T-cell (primary cell): ENCODE results near the gene GABRD. TPM values are rescaled to one million over a fixed set of nuclear protein-coding genes. Genes with fewer than 3 reads are reported as not detected.

Experiments used
- ATAC-seq, 4 experiments: fragments of 200-7000 bp in 3 of 4; fragments of 150-1000 bp in 1 of 4; cut with Tn5 transposase; replicated peaks in 1 of 4; 1 replicate in 3 of 4; 2 replicates in 1 of 4; pipeline ENCODE4 v1.10.0; 2021; ENCODE audit warnings: moderate library complexity in 3 of 4, mild to moderate bottlenecking in 2 of 4, moderate number of reproducible peaks in 1 of 4
- CTCF ChIA-PET, 2 donors: fragments of 300-600 bp; sonication (Branson Sonifier 250); formaldehyde crosslinking; loops; one replicate each; lab custom pipeline; 2022; ENCODE audit warnings: antibody characterized with exemption in 2 of 2; lab: Charles Lee
- POLR2A ChIA-PET, 2 donors: fragments of 300-600 bp; sonication (Branson Sonifier 250); formaldehyde crosslinking; loops; one replicate each; lab custom pipeline; 2022; ENCODE audit warnings: antibody characterized with exemption in 2 of 2; lab: Charles Lee
- DNase-seq, 35 experiments: peaks; one replicate each; pipeline versions ENCODE4 v3.0.0 to v3.0.0-alpha.2; 2013 to 2023
- H3K27ac ChIP-seq: one replicate; pipeline ENCODE4 v1.5.1; 2013; ENCODE audit warnings: low read length
- H3K27me3 ChIP-seq, 2 experiments: replicated peaks in 1 of 2; 1 replicate in 1 of 2; 2 replicates in 1 of 2; pipeline versions ENCODE4 v1.6.1 to v1.7.0; 2013; ENCODE audit warnings: low read length in 1 of 2, mixed read lengths in 1 of 2; ENCODE audit not compliant: control insufficient read depth in 2 of 2, insufficient read depth in 2 of 2; ENCODE audit errors: extremely low read depth in 1 of 2
- H3K36me3 ChIP-seq, 2 donors: 1 replicate in 1 of 2; 2 replicates in 1 of 2; pipeline versions ENCODE4 v1.6.1 to v1.7.0; 2013; ENCODE audit warnings: low read length in 1 of 2; ENCODE audit not compliant: control insufficient read depth in 2 of 2, insufficient read depth in 1 of 2; ENCODE audit errors: extremely low read depth in 1 of 2
- H3K4me1 ChIP-seq, 2 experiments: 1 replicate in 1 of 2; 2 replicates in 1 of 2; pipeline versions ENCODE4 v1.6.1 to v1.7.0; 2013; ENCODE audit warnings: low read length in 2 of 2, mixed read lengths in 1 of 2; ENCODE audit not compliant: insufficient read depth in 2 of 2, control insufficient read depth in 1 of 2; ENCODE audit errors: extremely low read depth in 1 of 2
- H3K4me3 ChIP-seq, 2 donors: 1 replicate in 1 of 2; 2 replicates in 1 of 2; pipeline versions ENCODE4 v1.5.1 to v1.7.0; 2013; ENCODE audit warnings: mild to moderate bottlenecking in 2 of 2, low read length in 1 of 2, moderate library complexity in 1 of 2; ENCODE audit not compliant: control insufficient read depth in 1 of 2; ENCODE audit errors: extremely low read depth in 1 of 2
- H3K9me3 ChIP-seq: 2 replicates; pipeline ENCODE4 v1.7.0; 2013
- H3K27ac Mint-ChIP-seq, 2 donors: one replicate each; pipeline ENCODE4 v1.8.0; 2020 to 2021; ENCODE audit warnings: mild to moderate bottlenecking in 2 of 2, mixed read lengths in 2 of 2
- H3K27me3 Mint-ChIP-seq, 2 donors: one replicate each; pipeline ENCODE4 v1.8.0; 2021 to 2022; ENCODE audit warnings: mixed read lengths in 2 of 2
- H3K36me3 Mint-ChIP-seq: one replicate; pipeline ENCODE4 v1.8.0; 2021; ENCODE audit warnings: mixed read lengths
- H3K4me1 Mint-ChIP-seq, 3 donors: one replicate each; pipeline ENCODE4 v1.8.0; 2020 to 2022; ENCODE audit warnings: mixed read lengths in 3 of 3, mild to moderate bottlenecking in 1 of 3
- H3K4me3 Mint-ChIP-seq, 3 donors: one replicate each; pipeline ENCODE4 v1.8.0; 2020 to 2022; ENCODE audit warnings: mild to moderate bottlenecking in 3 of 3, mixed read lengths in 3 of 3, moderate library complexity in 3 of 3
- H3K9me3 Mint-ChIP-seq, 3 donors: one replicate each; pipeline ENCODE4 v1.8.0; 2020 to 2022; ENCODE audit warnings: mixed read lengths in 3 of 3
- WGBS: methylation state at CpG from one replicate; pipeline ENCODE4 v1.1.5; 2013; ENCODE audit warnings: missing lambda C conversion rate; ENCODE audit not compliant: insufficient coverage; 5-methylcytosine and 5-hydroxymethylcytosine counted together
- total RNA-seq, 35 experiments: library from RNA in 6 of 35; stranded (reverse) in 6 of 35; fragments of 120-200 nt in 1 of 35; gene quantifications; one replicate each; pipeline versions ENCODE4 v1.2.1 to v1.2.4 and lab custom pipeline; 2013 to 2026

Gene GABRD
- total RNA-seq, 5 donors from 2014 or later (not counting 1 experiment from before 2014, with no cell fraction given): 1.1 TPM; not detected in 4

GRCh38 chr1:2053217-2053616 lies 34.1 kb downstream of the GABRD start:
- DNase-seq (no peak), ATAC-seq (no peak)
- H3K4me3 ChIP-seq: no peak overlapping the region
- peaks cover 0 to 16% of the 10 kb centered on the region in 2 experiments for H3K27me3 ChIP-seq
- peaks cover 3 to 7% of the 10 kb centered on the region in 2 donors for H3K27me3 Mint-ChIP-seq
- H3K4me3 Mint-ChIP-seq: peak overlapping the region; percentile 39 to 69 (median 44)
- H3K4me1 Mint-ChIP-seq: peaks cover 22 to 29% (median 22%) of the 10 kb centered on the region in 3 donors
- H3K36me3 ChIP-seq: peaks cover 4 to 9% of the 10 kb centered on the region in 2 donors
- no peaks in the 10 kb centered on the region for H3K9me3 ChIP-seq
- no peak overlapping the region for H3K27ac ChIP-seq
- no peaks in the 10 kb centered on the region for H3K9me3 Mint-ChIP-seq
- CTCF ChIA-PET: no interaction called here
- POLR2A ChIA-PET: no interaction called here
- no peak overlapping the region for H3K27ac Mint-ChIP-seq
- peaks cover 0 to 24% of the 10 kb centered on the region in 2 experiments for H3K4me1 ChIP-seq
- peaks cover 2% of the 10 kb centered on the region for H3K36me3 Mint-ChIP-seq
- WGBS: 85% methylated on average over 13 of the region's 17 CpGs

- Mint-ChIP-seq H3K9me3 (no peaks in the 10 kb centered on the region), H3K4me3 (peak overlapping the region in 1 of 3 donors; percentile 49), H3K27me3 (peaks cover 0 to 3% of the 10 kb centered on the region in 2 donors), H3K36me3 (peaks cover 2% of the 10 kb centered on the region), H3K4me1 (peaks cover 19 to 25% (median 22%) of the 10 kb centered on the region in 3 donors), H3K27ac (no peak overlapping the region)
- DNase-seq (no peak), ATAC-seq (no peak)
- ChIA-PET CTCF (no interaction called here), POLR2A (no interaction called here)
- peaks cover 0 to 24% of the 10 kb centered on the region in 2 experiments for H3K4me1 ChIP-seq
- no peak overlapping the region for H3K27ac ChIP-seq
- H3K36me3 ChIP-seq: peaks cover 4 to 9% of the 10 kb centered on the region in 2 donors
- 91% methylated on average over 5 of the region's 12 CpGs for WGBS
- H3K4me3 ChIP-seq: no peak overlapping the region
- peaks cover 0 to 10% of the 10 kb centered on the region in 2 experiments for H3K27me3 ChIP-seq
- H3K9me3 ChIP-seq: no peaks in the 10 kb centered on the region
These were observed 34.7 kb downstream of the GABRD start for GRCh38 chr1:2053784-2054376.

DNA sequence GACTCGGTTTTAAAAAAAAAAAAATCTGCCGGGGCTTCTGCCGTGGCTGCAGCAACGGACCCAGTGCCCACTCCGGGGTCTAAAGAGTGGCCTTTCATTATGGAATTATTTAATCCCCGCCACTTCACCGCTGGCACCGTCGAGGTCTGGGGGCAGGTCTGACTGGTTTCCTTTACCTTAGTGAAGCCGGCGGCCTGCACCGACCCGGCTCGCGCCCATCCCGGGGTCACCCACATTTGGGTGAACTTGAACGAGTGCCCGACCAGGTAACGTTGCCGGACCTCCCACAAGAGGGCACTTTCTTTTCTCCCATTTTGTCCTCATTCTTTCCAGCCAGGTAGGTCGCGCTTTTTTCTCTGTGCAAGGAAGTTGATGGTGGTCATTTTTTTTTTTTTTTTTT lies 35.4 kb downstream of the GABRD start:
- no peaks in the 10 kb centered on the region for H3K9me3 ChIP-seq
- ChIA-PET POLR2A (no interaction called here), CTCF (no interaction called here)
- peaks cover 0 to 3% of the 10 kb centered on the region in 2 experiments for H3K27me3 ChIP-seq
- no peak overlapping the region for H3K27ac Mint-ChIP-seq
- H3K4me3 ChIP-seq: no peak overlapping the region
- ATAC-seq: no peak
- WGBS: 95% methylated on average over 7 of the region's 22 CpGs
- peaks cover 13 to 19% (median 16%) of the 10 kb centered on the region in 3 donors for H3K4me1 Mint-ChIP-seq
- H3K27me3 Mint-ChIP-seq: no peaks in the 10 kb centered on the region
- no peak overlapping the region for H3K4me3 Mint-ChIP-seq
- no peak overlapping the region for H3K27ac ChIP-seq
- DNase-seq: no peak
- H3K36me3 Mint-ChIP-seq: peaks cover 2% of the 10 kb centered on the region
- peaks cover 0 to 18% of the 10 kb centered on the region in 2 experiments for H3K4me1 ChIP-seq
- H3K36me3 ChIP-seq: peaks cover 4 to 11% of the 10 kb centered on the region in 2 donors
- no peaks in the 10 kb centered on the region for H3K9me3 Mint-ChIP-seq

- H3K27ac ChIP-seq: no peak overlapping the region
- no peaks in the 10 kb centered on the region for H3K27me3 ChIP-seq
- H3K36me3 ChIP-seq: peaks cover 4 to 20% of the 10 kb centered on the region in 2 donors
- Mint-ChIP-seq H3K27ac (no peak overlapping the region), H3K4me3 (no peak overlapping the region), H3K27me3 (no peaks in the 10 kb centered on the region), H3K36me3 (peaks cover 2% of the 10 kb centered on the region), H3K4me1 (peaks cover 13 to 19% (median 16%) of the 10 kb centered on the region in 3 donors), H3K9me3 (no peaks in the 10 kb centered on the region)
- no peaks in the 10 kb centered on the region for H3K9me3 ChIP-seq
- no peak for DNase-seq
- ChIA-PET POLR2A (no interaction called here), CTCF (no interaction called here)
- WGBS: 92% methylated on average over 25 of the region's 29 CpGs
- ATAC-seq: no peak
- peaks cover 0 to 11% of the 10 kb centered on the region in 2 experiments for H3K4me1 ChIP-seq
- no peak overlapping the region for H3K4me3 ChIP-seq
These were observed 36.9 kb downstream of the GABRD start for GRCh38 chr1:2055911-2056575.

DNA sequence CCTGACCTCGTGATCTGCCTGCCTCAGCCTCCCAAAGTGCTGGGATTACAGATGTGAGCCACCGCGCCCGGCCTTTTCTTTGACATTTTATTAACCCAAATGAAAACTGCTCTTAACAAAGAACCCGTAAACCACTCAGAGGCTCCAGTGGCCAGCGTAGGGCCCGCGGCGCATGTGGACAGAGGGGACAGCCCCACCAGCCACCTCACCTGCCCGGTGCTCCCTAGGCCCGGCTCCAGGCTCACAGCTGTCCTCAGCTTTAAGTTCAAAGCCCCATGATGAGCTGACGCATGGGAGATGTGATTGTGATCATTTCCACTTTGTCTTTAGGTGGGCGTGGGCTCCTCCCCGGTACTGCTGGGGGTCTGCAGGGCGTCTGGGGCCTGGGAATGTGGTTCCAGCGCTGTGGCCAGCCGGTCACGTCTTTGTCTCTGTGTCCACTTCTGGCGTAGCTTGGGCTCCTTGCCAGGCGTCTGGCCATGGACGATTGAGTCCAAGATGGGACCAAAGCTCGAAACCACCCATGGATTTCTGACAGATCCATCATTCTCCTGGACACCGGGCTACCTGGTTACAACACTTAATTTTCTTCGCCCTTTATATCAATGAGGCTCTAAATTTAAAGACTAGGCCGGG lies 37.9 kb downstream of the GABRD start:
- H3K4me1 Mint-ChIP-seq: peaks cover 12 to 13% (median 12%) of the 10 kb centered on the region in 3 donors
- WGBS: 94% methylated on average over 22 of the region's 25 CpGs
- POLR2A ChIA-PET: no interaction called here

GRCh38 chr1:2059290-2059953 lies 40.3 kb downstream of the GABRD start:
- Mint-ChIP-seq H3K27ac (no peak overlapping the region), H3K4me1 (no peaks in the 10 kb centered on the region), H3K27me3 (no peaks in the 10 kb centered on the region), H3K36me3 (peaks cover 27% of the 10 kb centered on the region), H3K9me3 (no peaks in the 10 kb centered on the region), H3K4me3 (no peak overlapping the region)
- 94% methylated on average over 31 of the region's 35 CpGs for WGBS
- Histone ChIP-seq H3K36me3 (peaks cover 8 to 24% of the 10 kb centered on the region in 2 donors), H3K27ac (no peak overlapping the region), H3K9me3 (no peaks in the 10 kb centered on the region), H3K4me1 (no peaks in the 10 kb centered on the region), H3K27me3 (no peaks in the 10 kb centered on the region), H3K4me3 (no peak overlapping the region)
- no peak for DNase-seq
- no peak for ATAC-seq
- ChIA-PET POLR2A (no interaction called here), CTCF (interaction anchor here in 1 of 2 donors (0.6 kb wide), 1 partner anchor 12 kb away, joined by 3 read pairs; no protein-coding TSS in a partner anchor)

More for the DNA sequence above, 37.9 kb downstream of the GABRD start:
- Mint-ChIP-seq H3K9me3 (no peaks in the 10 kb centered on the region), H3K27ac (no peak overlapping the region), H3K27me3 (no peaks in the 10 kb centered on the region), H3K36me3 (peaks cover 7% of the 10 kb centered on the region), H3K4me3 (no peak overlapping the region)
- CTCF ChIA-PET: no interaction called here
- no peaks in the 10 kb centered on the region for H3K27me3 ChIP-seq
- H3K36me3 ChIP-seq: peaks cover 4 to 24% of the 10 kb centered on the region in 2 donors
- H3K4me1 ChIP-seq: peaks cover 0 to under 1% of the 10 kb centered on the region in 2 experiments
- no peak overlapping the region for H3K27ac ChIP-seq
- H3K9me3 ChIP-seq: no peaks in the 10 kb centered on the region
- no peak overlapping the region for H3K4me3 ChIP-seq
- ATAC-seq (no peak), DNase-seq (no peak)
